Erythroblast (primary cell): ENCODE measurements around the gene APPL2.

Source experiments
- DNase-seq, 2 experiments: peaks; one replicate each; lab custom pipeline; 2025; lab: John Stamatoyannopoulos, UW
- GATA1 ChIP-seq: IDR thresholded peaks from 2 replicates; pipeline ENCODE4 v1.6.1; 2011; ENCODE audit warnings: low read depth, mild to moderate bottlenecking, control low read depth, low read length, moderate library complexity
- POLR2A ChIP-seq: IDR thresholded peaks from 2 replicates; pipeline ENCODE4 v1.6.1; 2011; ENCODE audit warnings: mild to moderate bottlenecking, low read length

The APPL2 gene

GRCh38 chr12:105239304-105239703, 3.3 kb upstream of the APPL2 start:
- DNase-seq: no peak
- no peak for TF ChIP-seq POLR2A
- no peak for TF ChIP-seq GATA1

GRCh38 chr12:105237666-105238065, 1.7 kb upstream of the APPL2 start:
- TF ChIP-seq POLR2A (no peak), GATA1 (no peak)
- DNase-seq: no peak

GRCh38 chr12:105235281-105235731, 668 bp downstream of the APPL2 start:
- peak in 1 of 2 experiments; percentile 69 for DNase-seq
- TF ChIP-seq GATA1 (no peak), POLR2A (no peak)

DNA sequence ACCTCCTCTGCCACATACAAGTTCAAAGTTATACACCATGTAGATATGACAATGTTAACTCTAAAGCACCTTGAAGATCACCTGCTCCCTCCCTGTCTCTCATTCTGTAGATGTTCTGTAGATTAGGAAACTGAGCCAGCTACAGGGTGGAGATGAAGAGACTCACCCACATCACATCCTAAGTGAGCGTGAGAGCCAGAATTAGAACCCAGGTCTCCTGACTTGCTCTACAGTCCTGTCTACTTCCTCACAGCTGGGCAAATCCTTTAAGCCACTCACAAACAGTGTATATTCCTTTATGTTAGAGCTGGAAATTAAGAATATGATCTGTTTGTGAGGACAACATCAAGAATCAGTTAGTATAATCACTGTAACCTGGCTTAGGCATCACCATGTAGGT, 1.8 kb downstream of the APPL2 start:
- DNase-seq: peak; percentile 30 to 40
- peak; percentile 8 for TF ChIP-seq POLR2A
- TF ChIP-seq GATA1: no peak

DNA sequence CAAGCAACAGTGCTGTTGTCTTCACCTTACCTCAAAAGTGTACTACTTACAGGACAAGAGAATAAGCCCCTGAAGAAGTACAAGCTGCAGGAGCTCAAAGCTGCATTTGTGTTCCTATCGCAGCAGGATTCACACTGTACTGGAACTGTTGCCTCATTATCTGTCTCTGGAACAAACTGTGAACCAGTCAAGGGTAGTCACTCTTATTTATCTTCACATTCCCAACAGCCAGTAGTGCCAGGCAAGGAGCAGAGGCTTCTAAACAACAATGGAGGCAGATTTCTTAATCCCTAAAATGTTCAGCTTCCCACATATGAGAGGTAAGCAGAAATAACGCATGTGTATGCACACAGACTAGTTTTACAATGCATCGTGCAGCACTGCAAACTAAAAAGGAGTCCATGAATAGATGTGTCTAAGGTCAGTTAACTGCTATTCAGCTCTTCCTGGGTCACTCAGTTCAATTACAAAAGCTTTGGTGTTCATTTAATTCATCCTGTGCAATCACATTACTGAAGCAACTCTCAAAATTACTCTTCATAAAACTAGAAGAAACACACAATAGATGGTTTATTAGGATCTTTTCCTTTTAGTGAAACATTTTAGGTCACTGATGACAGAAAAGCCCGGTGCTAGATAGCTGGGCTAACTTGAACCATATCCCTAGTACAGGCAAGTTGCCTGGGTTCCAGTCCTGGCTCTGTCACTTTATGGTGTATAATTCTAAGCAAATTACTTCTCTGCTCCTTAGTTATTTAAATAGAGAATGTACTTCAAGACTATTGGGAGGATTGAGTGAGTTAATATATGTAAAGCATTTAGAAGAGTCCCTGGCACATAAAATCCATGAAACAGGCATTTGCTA, 2.7 kb downstream of the APPL2 start:
- TF ChIP-seq POLR2A: no peak
- TF ChIP-seq GATA1: no peak
- peak; percentile 12 to 14 for DNase-seq

GRCh38 chr12:105231396-105231795, 4.6 kb downstream of the APPL2 start:
- no peak for DNase-seq
- TF ChIP-seq POLR2A (no peak), GATA1 (no peak)

GRCh38 chr12:105229371-105229770, 6.6 kb downstream of the APPL2 start:
- no peak for TF ChIP-seq GATA1
- no peak for TF ChIP-seq POLR2A
- DNase-seq: peak; percentile 42 to 64

- DNase-seq: no peak
- TF ChIP-seq GATA1 (no peak), POLR2A (no peak)
Observed at GRCh38 chr12:105228966-105229365, 7.0 kb downstream of the APPL2 start.

DNA sequence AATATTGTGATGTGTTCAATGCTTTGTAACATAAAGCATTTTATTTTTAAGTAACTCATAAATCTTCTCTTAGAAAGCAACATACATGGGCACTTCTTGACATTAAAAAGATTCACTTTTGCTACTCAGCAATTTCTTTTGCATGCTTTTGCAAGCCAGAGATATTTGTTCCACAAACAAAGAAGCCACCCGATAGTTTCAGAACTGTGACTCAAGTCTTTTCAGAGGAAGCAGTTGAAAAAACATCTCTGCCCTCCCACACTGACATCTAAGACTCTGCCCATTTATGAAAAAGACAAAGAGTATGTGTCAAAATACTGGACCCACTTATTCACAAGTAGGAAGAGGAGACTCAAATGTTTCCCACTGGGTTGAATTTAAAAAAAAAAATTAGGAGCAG, 7.5 kb downstream of the APPL2 start:
- DNase-seq: no peak

DNA sequence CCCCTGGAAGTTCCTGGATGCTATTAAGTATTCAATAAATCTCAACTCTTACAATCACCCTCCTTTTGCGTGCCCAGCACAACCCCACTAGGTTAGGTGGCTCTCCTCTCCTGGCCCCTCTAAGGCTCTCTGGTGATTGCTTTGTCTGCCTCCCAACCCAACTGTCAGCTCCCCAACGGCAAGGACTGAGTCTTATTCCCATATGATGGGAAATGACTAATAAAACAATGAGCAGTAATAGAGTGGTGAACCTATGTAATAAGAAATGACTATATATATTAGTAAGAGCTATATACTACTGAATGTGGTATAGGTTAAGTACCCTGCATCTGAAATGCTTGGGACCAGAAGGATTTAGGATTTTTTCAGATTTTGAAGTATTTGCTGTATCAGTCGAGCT, 8.1 kb downstream of the APPL2 start:
- TF ChIP-seq GATA1 (no peak), POLR2A (no peak)
- DNase-seq: no peak

More for the DNA sequence above, 7.5 kb downstream of the APPL2 start:
- TF ChIP-seq POLR2A: no peak
- TF ChIP-seq GATA1: no peak

DNA sequence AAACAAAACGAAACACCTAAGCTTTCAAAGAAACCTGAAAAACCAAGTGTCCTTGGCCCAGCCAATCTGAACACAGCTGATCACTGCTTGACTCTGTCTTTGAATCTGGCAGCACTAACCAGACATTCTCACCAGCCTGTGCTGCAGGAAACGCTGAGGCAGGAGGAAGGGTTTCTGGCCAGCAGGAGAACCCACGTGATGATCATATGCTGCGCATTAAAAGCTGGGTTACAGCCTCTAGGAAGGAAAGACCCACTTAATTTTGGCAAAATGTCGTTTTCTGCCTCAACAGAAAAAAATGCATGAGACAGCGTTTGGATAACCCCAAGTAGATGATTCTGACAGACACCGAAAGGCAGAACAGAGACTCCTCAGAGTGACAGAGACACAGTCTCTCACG, 9.8 kb downstream of the APPL2 start:
- TF ChIP-seq POLR2A (no peak), GATA1 (no peak)
- peak; percentile 61 to 80 for DNase-seq

GRCh38 chr12:105225505-105226015, 10.4 kb downstream of the APPL2 start:
- DNase-seq: peak; percentile 32 to 72
- no peak for TF ChIP-seq GATA1
- no peak for TF ChIP-seq POLR2A

- DNase-seq: no peak
- TF ChIP-seq POLR2A: no peak
Observed at GRCh38 chr12:105224399-105224798, 11.6 kb downstream of the APPL2 start.

DNA sequence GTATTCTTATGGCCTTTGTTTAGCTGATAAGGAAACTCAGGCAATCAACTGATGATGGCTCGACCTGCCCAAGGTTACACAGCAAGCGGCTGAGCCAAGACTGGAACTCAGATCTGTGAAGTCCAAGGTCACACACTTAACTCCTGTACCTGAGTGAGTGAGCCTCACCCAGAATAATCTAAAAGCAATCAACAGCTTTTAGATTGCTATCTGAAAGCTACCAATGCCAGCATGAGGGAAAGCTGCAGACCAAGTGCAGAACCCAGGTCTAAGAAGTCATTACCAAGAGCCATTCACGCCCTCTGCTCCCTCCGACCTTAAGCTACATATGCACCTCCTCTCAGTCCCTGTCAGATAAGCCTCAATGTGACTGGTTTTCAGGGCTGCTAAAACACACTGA, 12.1 kb downstream of the APPL2 start:
- TF ChIP-seq GATA1: no peak
- TF ChIP-seq POLR2A: no peak

DNA sequence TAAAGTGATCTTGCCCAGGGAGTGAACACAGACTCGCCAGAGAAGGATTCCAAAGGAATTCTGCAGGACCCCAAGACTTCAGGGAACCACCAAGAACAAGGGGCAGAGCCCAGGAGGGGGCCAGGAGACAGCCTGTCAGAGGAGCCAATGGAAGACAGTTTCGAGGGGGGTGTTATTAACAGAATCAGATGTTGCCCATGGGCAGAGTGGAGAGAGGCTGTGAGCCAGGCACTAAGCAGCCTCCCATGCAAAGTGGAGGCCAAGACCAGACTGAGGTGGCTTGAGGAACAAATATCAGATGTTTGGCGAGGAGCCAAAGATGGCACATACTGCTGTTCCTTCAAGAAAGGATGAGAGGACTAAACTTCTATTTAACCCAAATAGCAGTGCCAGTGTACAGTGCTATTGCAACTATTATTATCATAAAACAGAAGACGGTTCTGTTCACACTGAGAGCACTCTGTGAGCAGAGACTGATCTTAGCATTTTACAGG, 12.6 kb downstream of the APPL2 start:
- peak; percentile 59 to 61 for DNase-seq
- TF ChIP-seq POLR2A: no peak
- no peak for TF ChIP-seq GATA1

More for the DNA sequence above, 12.1 kb downstream of the APPL2 start:
- peak; percentile 44 to 65 for DNase-seq
